Liver (tissue), 3 donors: ENCODE results near the gene UBE3C.

Experiments
- EGR1 ChIP-seq, 2 donors: IDR thresholded peaks; 2 replicates each; pipeline ENCODE4 v1.6.1; 2016 to 2018; ENCODE audit warnings: antibody characterized with exemption in 2 of 2, low read depth in 2 of 2
- GABPA ChIP-seq, 2 donors: IDR thresholded peaks in 1 of 2; conservative IDR thresholded peaks in 1 of 2; 2 replicates each; pipeline ENCODE4 v1.6.1; 2016; ENCODE audit warnings: antibody characterized with exemption in 2 of 2, mild to moderate bottlenecking in 1 of 2, moderate library complexity in 1 of 2
- HNF4G ChIP-seq: IDR thresholded peaks from 2 replicates; pipeline ENCODE4 v1.6.1; 2016; ENCODE audit warnings: antibody characterized with exemption
- JUND ChIP-seq, 2 donors: IDR thresholded peaks; 2 replicates each; pipeline ENCODE4 v1.6.1; 2016; ENCODE audit warnings: antibody characterized with exemption in 2 of 2
- RAD21 ChIP-seq, 2 donors: IDR thresholded peaks; 2 replicates each; pipeline ENCODE4 v1.6.1; 2016; ENCODE audit warnings: antibody characterized with exemption in 2 of 2, mild to moderate bottlenecking in 2 of 2
- SP1 ChIP-seq: IDR thresholded peaks from 2 replicates; pipeline ENCODE4 v1.6.1; 2018; ENCODE audit warnings: antibody characterized with exemption, mild to moderate bottlenecking
- TAF1 ChIP-seq: conservative IDR thresholded peaks from 2 replicates; pipeline ENCODE4 v1.6.1; 2016; ENCODE audit warnings: antibody characterized with exemption, mild to moderate bottlenecking
- YY1 ChIP-seq: IDR thresholded peaks from 2 replicates; pipeline ENCODE4 v1.6.1; 2016; ENCODE audit warnings: antibody characterized with exemption, mild to moderate bottlenecking
- TF ChIP-seq, protein P1 (sequence below): fragments of 150-350 bp; IDR thresholded peaks from 2 replicates; pipeline ENCODE4 v1.5.1; 2017; ENCODE audit warnings: improper control_type of control experiment, low read depth, low read length; ENCODE audit not compliant: missing input control
- TF ChIP-seq, protein P2 (sequence below): IDR thresholded peaks from 2 replicates; pipeline ENCODE4 v1.6.1; 2016; ENCODE audit warnings: antibody characterized with exemption
- TF ChIP-seq, protein P3 (sequence below): IDR thresholded peaks from 2 replicates; pipeline ENCODE4 v1.6.1; 2016; ENCODE audit warnings: antibody characterized with exemption
- TF ChIP-seq, protein P4 (sequence below): IDR thresholded peaks from 2 replicates; pipeline ENCODE4 v1.6.1; 2016; ENCODE audit warnings: antibody characterized with exemption
- donor health status: healthy.
- donor health status: healthy.

DNA sequence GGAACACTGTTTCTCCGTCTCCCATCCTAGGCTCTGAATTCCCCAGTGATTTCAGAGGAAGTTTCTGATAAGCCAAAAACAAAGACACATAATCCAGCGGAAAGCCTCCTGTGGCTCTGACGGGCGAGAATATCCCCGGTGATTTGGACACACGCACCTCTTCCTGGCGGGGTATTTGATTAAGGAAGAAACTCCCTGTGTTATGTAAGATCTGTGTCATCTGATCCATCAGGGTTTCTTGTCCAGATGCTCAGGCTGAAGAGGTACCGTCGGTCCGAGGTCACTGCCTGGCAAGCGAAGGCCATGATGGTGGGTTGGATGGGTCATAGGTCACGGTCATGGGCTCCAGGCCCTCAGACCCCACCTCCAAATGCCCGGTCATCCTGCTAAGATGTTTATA is 158.5 kb downstream of the UBE3C start:
- TF ChIP-seq, protein P1, sequence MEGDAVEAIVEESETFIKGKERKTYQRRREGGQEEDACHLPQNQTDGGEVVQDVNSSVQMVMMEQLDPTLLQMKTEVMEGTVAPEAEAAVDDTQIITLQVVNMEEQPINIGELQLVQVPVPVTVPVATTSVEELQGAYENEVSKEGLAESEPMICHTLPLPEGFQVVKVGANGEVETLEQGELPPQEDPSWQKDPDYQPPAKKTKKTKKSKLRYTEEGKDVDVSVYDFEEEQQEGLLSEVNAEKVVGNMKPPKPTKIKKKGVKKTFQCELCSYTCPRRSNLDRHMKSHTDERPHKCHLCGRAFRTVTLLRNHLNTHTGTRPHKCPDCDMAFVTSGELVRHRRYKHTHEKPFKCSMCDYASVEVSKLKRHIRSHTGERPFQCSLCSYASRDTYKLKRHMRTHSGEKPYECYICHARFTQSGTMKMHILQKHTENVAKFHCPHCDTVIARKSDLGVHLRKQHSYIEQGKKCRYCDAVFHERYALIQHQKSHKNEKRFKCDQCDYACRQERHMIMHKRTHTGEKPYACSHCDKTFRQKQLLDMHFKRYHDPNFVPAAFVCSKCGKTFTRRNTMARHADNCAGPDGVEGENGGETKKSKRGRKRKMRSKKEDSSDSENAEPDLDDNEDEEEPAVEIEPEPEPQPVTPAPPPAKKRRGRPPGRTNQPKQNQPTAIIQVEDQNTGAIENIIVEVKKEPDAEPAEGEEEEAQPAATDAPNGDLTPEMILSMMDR, result no peak
- TF ChIP-seq GABPA (IDR thresholded peaks at IDR 0.05 in 1 of 2, conservative IDR thresholded peaks at IDR 0.05 in 1 of 2) (no peak), SP1 (no peak), EGR1 (IDR thresholded peaks at IDR 0.05; ENCODE audit: low read depth in 2 of 2) (no peak), YY1 (no peak), TAF1 (no peak), JUND (IDR thresholded peaks at IDR 0.05) (no peak), RAD21 (IDR thresholded peaks at IDR 0.05) (no peak), HNF4G (no peak)
- TF ChIP-seq, protein P2, sequence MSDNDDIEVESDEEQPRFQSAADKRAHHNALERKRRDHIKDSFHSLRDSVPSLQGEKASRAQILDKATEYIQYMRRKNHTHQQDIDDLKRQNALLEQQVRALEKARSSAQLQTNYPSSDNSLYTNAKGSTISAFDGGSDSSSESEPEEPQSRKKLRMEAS, result no peak
- TF ChIP-seq, protein P3, sequence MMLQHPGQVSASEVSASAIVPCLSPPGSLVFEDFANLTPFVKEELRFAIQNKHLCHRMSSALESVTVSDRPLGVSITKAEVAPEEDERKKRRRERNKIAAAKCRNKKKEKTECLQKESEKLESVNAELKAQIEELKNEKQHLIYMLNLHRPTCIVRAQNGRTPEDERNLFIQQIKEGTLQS, result no peak
- TF ChIP-seq, protein P4, sequence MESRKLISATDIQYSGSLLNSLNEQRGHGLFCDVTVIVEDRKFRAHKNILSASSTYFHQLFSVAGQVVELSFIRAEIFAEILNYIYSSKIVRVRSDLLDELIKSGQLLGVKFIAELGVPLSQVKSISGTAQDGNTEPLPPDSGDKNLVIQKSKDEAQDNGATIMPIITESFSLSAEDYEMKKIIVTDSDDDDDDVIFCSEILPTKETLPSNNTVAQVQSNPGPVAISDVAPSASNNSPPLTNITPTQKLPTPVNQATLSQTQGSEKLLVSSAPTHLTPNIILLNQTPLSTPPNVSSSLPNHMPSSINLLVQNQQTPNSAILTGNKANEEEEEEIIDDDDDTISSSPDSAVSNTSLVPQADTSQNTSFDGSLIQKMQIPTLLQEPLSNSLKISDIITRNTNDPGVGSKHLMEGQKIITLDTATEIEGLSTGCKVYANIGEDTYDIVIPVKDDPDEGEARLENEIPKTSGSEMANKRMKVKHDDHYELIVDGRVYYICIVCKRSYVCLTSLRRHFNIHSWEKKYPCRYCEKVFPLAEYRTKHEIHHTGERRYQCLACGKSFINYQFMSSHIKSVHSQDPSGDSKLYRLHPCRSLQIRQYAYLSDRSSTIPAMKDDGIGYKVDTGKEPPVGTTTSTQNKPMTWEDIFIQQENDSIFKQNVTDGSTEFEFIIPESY, result no peak
